Large intestine (tissue), 3 donors: Measurements from ENCODE around the gene SUFU. TPM values are rescaled to one million over a fixed set of nuclear protein-coding genes. Genes with fewer than 3 reads are reported as not detected.
"Not testable (repeated sequence)": the region's sequence is repeated elsewhere in the genome, so short reads cannot be mapped to it uniquely, and the experiment has no call there.

Source experiments
- DNase-seq, 2 donors: peaks; one replicate each; pipeline versions ENCODE4 v3.0.0 to v3.0.0-alpha.2; 2013
- H3K27ac ChIP-seq: one replicate; pipeline ENCODE4 v1.5.1; 2013; ENCODE audit warnings: low read length
- H3K27me3 ChIP-seq: 2 replicates; pipeline ENCODE4 v1.6.1; 2013; ENCODE audit warnings: low read length; ENCODE audit not compliant: control insufficient read depth, insufficient read depth
- H3K36me3 ChIP-seq: 2 replicates; pipeline ENCODE4 v1.6.1; 2013; ENCODE audit warnings: low read length; ENCODE audit not compliant: control insufficient read depth, insufficient read depth
- H3K4me1 ChIP-seq: one replicate; pipeline ENCODE4 v1.6.1; 2013; ENCODE audit warnings: low read length; ENCODE audit not compliant: control insufficient read depth, insufficient read depth
- H3K4me3 ChIP-seq: one replicate; pipeline ENCODE4 v1.5.1; 2013; ENCODE audit warnings: low read length
- H3K9me3 ChIP-seq: one replicate; pipeline ENCODE4 v1.6.1; 2013; ENCODE audit warnings: mild to moderate bottlenecking, low read depth, low read length, moderate library complexity; ENCODE audit not compliant: control insufficient read depth
- WGBS: methylation state at CpG from one replicate; pipeline ENCODE4 v1.1.5; 2013; ENCODE audit warnings: low lambda C conversion rate; ENCODE audit not compliant: insufficient coverage; 5-methylcytosine and 5-hydroxymethylcytosine counted together
- polyA plus RNA-seq: library from polyadenylated mRNA; unstranded; fragments of 120-200 nt; gene quantifications from one replicate; pipeline ENCODE4 v1.2.1, GENCODE V29; 2013

Gene SUFU
- polyA plus RNA-seq, 1 donor: 12.9 TPM

GRCh38 chr10:102534966-102535365, 31.2 kb downstream of the SUFU start:
- H3K4me3 ChIP-seq, H3K4me1 ChIP-seq, DNase-seq, H3K27ac ChIP-seq, H3K9me3 ChIP-seq, H3K36me3 ChIP-seq, H3K27me3 ChIP-seq: not testable (repeated sequence)
- 100% methylated on average over 2 of the region's 9 CpGs for WGBS

- no peak overlapping the region for H3K27ac ChIP-seq
- DNase-seq: no peak
- H3K4me1 ChIP-seq: no peaks in the 10 kb centered on the region
- H3K36me3 ChIP-seq: peaks cover 4% of the 10 kb centered on the region
- no peak overlapping the region for H3K4me3 ChIP-seq
- no peaks in the 10 kb centered on the region for H3K9me3 ChIP-seq
- WGBS: no CpG with 5 or more reads among the region's 7 CpGs
- no peaks in the 10 kb centered on the region for H3K27me3 ChIP-seq
Measured at GRCh38 chr10:102535481-102536147, 31.8 kb downstream of the SUFU start.

GRCh38 chr10:102537367-102537766, 33.6 kb downstream of the SUFU start:
- H3K4me3 ChIP-seq: no peak overlapping the region
- H3K36me3 ChIP-seq: peaks cover 4% of the 10 kb centered on the region
- H3K9me3 ChIP-seq: no peaks in the 10 kb centered on the region
- no peak overlapping the region for H3K27ac ChIP-seq
- H3K27me3 ChIP-seq: no peaks in the 10 kb centered on the region
- no peaks in the 10 kb centered on the region for H3K4me1 ChIP-seq
- DNase-seq: no peak

- Histone ChIP-seq H3K27ac (no peak overlapping the region), H3K36me3 (peaks cover 4% of the 10 kb centered on the region), H3K27me3 (no peaks in the 10 kb centered on the region), H3K4me1 (no peaks in the 10 kb centered on the region), H3K9me3 (no peaks in the 10 kb centered on the region), H3K4me3 (no peak overlapping the region)
- DNase-seq: no peak
- WGBS: 100% methylated on average over 1 of the region's 2 CpGs
Measured at GRCh38 chr10:102537948-102538347, 34.2 kb downstream of the SUFU start.

- Histone ChIP-seq H3K27ac (no peak overlapping the region), H3K9me3 (no peaks in the 10 kb centered on the region), H3K27me3 (no peaks in the 10 kb centered on the region), H3K36me3 (peaks cover 4% of the 10 kb centered on the region), H3K4me3 (no peak overlapping the region), H3K4me1 (no peaks in the 10 kb centered on the region)
- DNase-seq: no peak
- no CpG with 5 or more reads among the region's 2 CpGs for WGBS
Measured at GRCh38 chr10:102538811-102539210, 35.0 kb downstream of the SUFU start.

GRCh38 chr10:102540023-102540422, 36.3 kb downstream of the SUFU start:
- DNase-seq: no peak
- no peaks in the 10 kb centered on the region for H3K9me3 ChIP-seq
- no CpG with 5 or more reads among the region's 1 CpG for whole genome bisulfite sequencing
- H3K4me3 ChIP-seq: no peak overlapping the region
- H3K27me3 ChIP-seq: no peaks in the 10 kb centered on the region
- no peak overlapping the region for H3K27ac ChIP-seq
- H3K4me1 ChIP-seq: no peaks in the 10 kb centered on the region
- H3K36me3 ChIP-seq: peaks cover 2% of the 10 kb centered on the region

- WGBS: 100% methylated on average over 1 of the region's 8 CpGs
- DNase-seq: no peak
- H3K4me3 ChIP-seq: no peak overlapping the region
- H3K4me1 ChIP-seq: no peaks in the 10 kb centered on the region
- H3K36me3 ChIP-seq: no peaks in the 10 kb centered on the region
- no peaks in the 10 kb centered on the region for H3K27me3 ChIP-seq
- no peak overlapping the region for H3K27ac ChIP-seq
- H3K9me3 ChIP-seq: no peaks in the 10 kb centered on the region
Measured at GRCh38 chr10:102542800-102543418, 39.1 kb downstream of the SUFU start.

GRCh38 chr10:102545265-102545871, 41.6 kb downstream of the SUFU start:
- WGBS: 100% methylated on average over 1 of the region's 7 CpGs
- Histone ChIP-seq H3K27ac (no peak overlapping the region), H3K9me3 (no peaks in the 10 kb centered on the region), H3K4me1 (no peaks in the 10 kb centered on the region), H3K4me3 (no peak overlapping the region), H3K36me3 (peaks cover 9% of the 10 kb centered on the region), H3K27me3 (no peaks in the 10 kb centered on the region)
- no peak for DNase-seq

- Histone ChIP-seq H3K9me3 (no peaks in the 10 kb centered on the region), H3K27me3 (no peaks in the 10 kb centered on the region), H3K4me1 (no peaks in the 10 kb centered on the region), H3K36me3 (peaks cover 11% of the 10 kb centered on the region), H3K4me3 (no peak overlapping the region), H3K27ac (no peak overlapping the region)
- no CpG with 5 or more reads among the region's 2 CpGs for whole genome bisulfite sequencing
- no peak for DNase-seq
Measured at GRCh38 chr10:102545997-102546396, 42.2 kb downstream of the SUFU start.

- Histone ChIP-seq H3K4me1 (no peaks in the 10 kb centered on the region), H3K4me3 (no peak overlapping the region), H3K9me3 (no peaks in the 10 kb centered on the region), H3K27me3 (no peaks in the 10 kb centered on the region), H3K27ac (no peak overlapping the region), H3K36me3 (peaks cover 13% of the 10 kb centered on the region)
- no peak for DNase-seq
- no CpG with 5 or more reads among the region's 12 CpGs for WGBS
Measured at GRCh38 chr10:102546606-102547320, 43.0 kb downstream of the SUFU start.
